CD8-positive, alpha-beta memory T cell (primary cell): ENCODE results near the gene ZNF653. TPM values are rescaled to one million over a fixed set of nuclear protein-coding genes. Genes with fewer than 3 reads are reported as not detected.

ENCODE experiments used
- CTCF ChIA-PET: fragments of 350-600 bp; sonication (Branson Sonifier 250); formaldehyde crosslinking; loops from one replicate; lab custom pipeline; 2021; ENCODE audit warnings: antibody characterized with exemption; lab: Charles Lee
- POLR2A ChIA-PET: fragments of 350-600 bp; sonication (Branson Sonifier 250); formaldehyde crosslinking; loops from one replicate; lab custom pipeline; 2021; ENCODE audit warnings: antibody characterized with exemption; lab: Charles Lee
- DNase-seq, 5 donors: peaks; one replicate each; pipeline versions ENCODE4 v3.0.0 to v3.0.0-alpha.2; 2020 to 2022; ENCODE audit warnings: mixed read lengths in 1 of 5
- H3K27ac ChIP-seq: one replicate; pipeline ENCODE4 v1.7.0; 2013; ENCODE audit warnings: low read depth, mild to moderate bottlenecking, low read length, moderate library complexity
- H3K27me3 ChIP-seq: 2 replicates; pipeline ENCODE4 v1.7.0; 2013; ENCODE audit warnings: low read length, mild to moderate bottlenecking; ENCODE audit not compliant: insufficient read depth, poor library complexity, severe bottlenecking
- H3K36me3 ChIP-seq: 2 replicates; pipeline ENCODE4 v1.7.0; 2013; ENCODE audit warnings: mild to moderate bottlenecking, low read length, moderate library complexity; ENCODE audit not compliant: insufficient read depth
- H3K4me1 ChIP-seq: 2 replicates; pipeline ENCODE4 v1.7.0; 2013; ENCODE audit warnings: mild to moderate bottlenecking, low read length, moderate library complexity; ENCODE audit not compliant: insufficient read depth
- H3K4me3 ChIP-seq: 2 replicates; pipeline ENCODE4 v1.7.0; 2013; ENCODE audit warnings: mild to moderate bottlenecking, low read length
- H3K9me3 ChIP-seq: 2 replicates; pipeline ENCODE4 v1.7.0; 2013; ENCODE audit warnings: mild to moderate bottlenecking, low read length
- H3K27ac Mint-ChIP-seq, 8 donors: one replicate each; pipeline ENCODE4 v1.8.0; 2020 to 2021; ENCODE audit warnings: mixed read lengths in 8 of 8, mild to moderate bottlenecking in 6 of 8, inconsistent platforms in 3 of 8, moderate library complexity in 3 of 8
- H3K27me3 Mint-ChIP-seq, 2 donors: one replicate each; pipeline ENCODE4 v1.8.0; 2020 to 2021; ENCODE audit warnings: mixed read lengths in 2 of 2, mild to moderate bottlenecking in 1 of 2, moderate library complexity in 1 of 2
- H3K36me3 Mint-ChIP-seq, 3 donors: one replicate each; pipeline ENCODE4 v1.8.0; 2020 to 2021; ENCODE audit warnings: mixed read lengths in 3 of 3, inconsistent platforms in 1 of 3, mild to moderate bottlenecking in 1 of 3
- H3K4me1 Mint-ChIP-seq, 3 donors: one replicate each; pipeline ENCODE4 v1.8.0; 2020 to 2021; ENCODE audit warnings: mixed read lengths in 3 of 3, inconsistent platforms in 1 of 3, mild to moderate bottlenecking in 1 of 3
- H3K4me3 Mint-ChIP-seq, 7 donors: one replicate each; pipeline ENCODE4 v1.8.0; 2020 to 2021; ENCODE audit warnings: mixed read lengths in 7 of 7, mild to moderate bottlenecking in 6 of 7, moderate library complexity in 4 of 7, inconsistent platforms in 2 of 7
- H3K9me3 Mint-ChIP-seq, 5 donors: one replicate each; pipeline ENCODE4 v1.8.0; 2020 to 2022; ENCODE audit warnings: mixed read lengths in 5 of 5, mild to moderate bottlenecking in 3 of 5, moderate library complexity in 2 of 5, inconsistent platforms in 1 of 5
- polyA plus RNA-seq: library from polyadenylated mRNA; unstranded; fragments of 300-500 nt; fragmentation: Illumina TruSeq; gene quantifications from one replicate; pipeline ENCODE4 v1.2.3, GENCODE V29; 2021
- total RNA-seq, 2 experiments: library from RNA; stranded (reverse); gene quantifications; one replicate each; pipeline ENCODE4 v1.2.3, GENCODE V29; 2021

The ZNF653 gene
- total and polyA plus RNA-seq, 3 experiments from 2014 or later = 5.1 to 13.3 (median 12.6) TPM

GRCh38 chr19:11483366-11484111 is 22.1 kb downstream of the ZNF653 start:
- no peak overlapping the region for H3K27ac Mint-ChIP-seq

DNA sequence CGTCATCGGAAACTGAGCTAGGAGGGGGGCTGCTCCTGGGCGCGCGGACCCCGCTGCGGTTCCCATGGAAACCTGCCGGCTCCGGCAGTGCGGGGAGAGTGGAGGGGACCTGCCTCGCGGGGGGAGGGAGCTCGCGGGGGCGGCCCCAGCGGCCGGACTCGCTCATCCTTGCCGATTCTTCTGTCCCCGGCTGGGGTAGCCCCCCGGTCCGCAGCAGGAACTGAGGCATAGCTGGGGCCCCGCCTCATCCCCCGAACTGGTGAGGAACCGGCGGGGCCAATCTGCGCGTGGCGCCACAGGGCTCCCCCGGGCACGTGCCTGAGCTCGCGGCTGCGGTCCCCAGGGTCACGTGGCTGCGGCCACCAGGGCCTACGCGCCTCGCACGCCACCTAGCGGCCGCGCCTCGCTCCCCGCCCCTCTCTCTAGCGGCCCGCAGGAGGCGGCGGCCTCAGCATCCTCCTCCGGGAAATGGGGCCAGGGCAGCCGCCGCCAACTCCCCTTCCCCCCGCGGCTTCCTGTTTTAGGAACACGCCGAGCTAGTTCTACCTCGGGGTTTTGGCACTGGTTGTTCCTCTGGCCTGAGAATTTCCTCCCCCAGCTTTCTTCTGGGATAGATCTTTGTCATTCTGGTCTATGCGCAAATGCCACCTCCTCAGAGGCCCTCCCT is 23.1 kb downstream of the ZNF653 start:
- POLR2A ChIA-PET = interaction anchor here (0.5 to 1.7 kb wide), 6 partner anchors 23 to 851 kb away, joined by 3 to 9 read pairs (median 3); partner anchors contain the start of genes PRKCSH, ZNF563 and ZNF653
- Histone ChIP-seq H3K27me3 (peaks cover 15% of the 10 kb centered on the region), H3K9me3 (no peaks in the 10 kb centered on the region), H3K4me1 (peaks cover 23% of the 10 kb centered on the region), H3K4me3 (peak overlapping the region; percentile 39), H3K27ac (no peak overlapping the region), H3K36me3 (no peaks in the 10 kb centered on the region)
- peak; percentile 80 to 89 (median 85) for DNase-seq
- H3K27ac Mint-ChIP-seq = peak overlapping the region in 4 of 8 donors; percentile 34 to 52 (median 48)
- CTCF ChIA-PET = interaction anchor here (0.6 to 3.3 kb wide), 36 partner anchors 9 to 447 kb away, joined by 3 to 35 read pairs (median 4); partner anchors contain the start of genes CCDC159, ECSIT, ELOF1 and EPOR
- peaks cover 26 to 28% of the 10 kb centered on the region in 2 donors for H3K27me3 Mint-ChIP-seq
- H3K4me3 Mint-ChIP-seq = peak overlapping the region; percentile 38 to 79 (median 61)
- H3K4me1 Mint-ChIP-seq = peaks cover 19 to 26% (median 25%) of the 10 kb centered on the region in 3 donors
- H3K36me3 Mint-ChIP-seq = peaks cover 0 to 17% (median 1%) of the 10 kb centered on the region in 3 donors
- H3K9me3 Mint-ChIP-seq = no peaks in the 10 kb centered on the region

More at GRCh38 chr19:11483366-11484111, 22.1 kb downstream of the ZNF653 start:
- Mint-ChIP-seq H3K9me3 (no peaks in the 10 kb centered on the region), H3K4me1 (peaks cover 19 to 26% (median 25%) of the 10 kb centered on the region in 3 donors), H3K4me3 (peak overlapping the region in 1 of 7 donors; percentile 20), H3K27me3 (peaks cover 21 to 26% of the 10 kb centered on the region in 2 donors), H3K36me3 (peaks cover 0 to 19% (median 1%) of the 10 kb centered on the region in 3 donors)
- H3K36me3 ChIP-seq = no peaks in the 10 kb centered on the region
- no peaks in the 10 kb centered on the region for H3K9me3 ChIP-seq
- no peak overlapping the region for H3K27ac ChIP-seq
- peaks cover 15% of the 10 kb centered on the region for H3K27me3 ChIP-seq
- CTCF ChIA-PET = interaction anchor here (1.0 to 3.3 kb wide), 16 partner anchors 8 to 357 kb away, joined by 3 to 35 read pairs (median 6); partner anchors contain the start of genes CCDC159, ECSIT, EPOR and SWSAP1
- H3K4me3 ChIP-seq = no peak overlapping the region
- no peak for DNase-seq
- H3K4me1 ChIP-seq = peaks cover 23% of the 10 kb centered on the region
- POLR2A ChIA-PET = interaction anchor here (1.1 to 1.7 kb wide), 3 partner anchors 48 to 108 kb away, joined by 3 to 9 read pairs (median 5); partner anchors contain the start of gene PRKCSH

DNA sequence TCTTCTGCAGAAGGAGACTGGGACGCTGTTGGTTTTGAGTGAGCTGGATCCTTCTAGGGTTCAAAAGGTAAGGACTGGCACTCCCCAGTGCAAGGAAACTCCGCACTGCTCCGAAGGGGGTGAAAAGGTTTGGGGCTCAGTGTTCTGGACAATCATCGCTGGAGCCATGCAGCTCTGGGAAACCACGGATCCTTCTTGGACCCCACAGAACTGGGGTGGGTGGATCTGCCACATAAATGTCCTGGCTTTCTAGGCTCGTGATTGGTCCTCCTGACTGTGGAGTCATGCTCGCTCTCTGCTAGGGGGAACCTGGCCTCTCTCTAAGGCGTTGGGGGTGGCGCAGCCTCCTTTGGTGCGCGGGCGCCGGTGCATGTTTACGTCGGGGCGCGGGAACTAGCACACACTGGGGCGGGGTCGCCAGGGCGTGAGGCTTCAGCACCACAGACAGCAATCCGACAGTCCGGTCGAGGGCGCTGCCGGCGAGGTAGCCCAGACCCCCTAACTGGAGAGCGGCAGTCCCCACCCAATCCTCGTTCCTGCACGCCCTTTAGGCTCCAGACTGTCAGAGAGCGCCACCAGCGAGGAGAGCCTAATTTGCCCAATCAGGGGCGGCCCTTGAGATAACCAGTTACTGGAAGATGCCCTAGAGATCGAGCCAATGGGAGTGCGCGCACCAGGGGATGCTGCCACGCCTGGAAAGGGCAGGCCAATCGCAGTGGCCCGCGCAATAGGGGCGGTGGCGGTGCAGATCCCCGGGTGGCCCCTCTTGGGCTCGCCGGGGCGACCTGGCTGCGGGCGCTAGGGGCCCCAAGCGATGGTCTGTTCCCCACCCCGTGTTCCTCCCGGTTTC is 23.9 kb downstream of the ZNF653 start:
- Histone ChIP-seq H3K27me3 (peaks cover 15% of the 10 kb centered on the region), H3K4me3 (peak overlapping the region; percentile 39), H3K9me3 (no peaks in the 10 kb centered on the region), H3K27ac (no peak overlapping the region), H3K36me3 (no peaks in the 10 kb centered on the region), H3K4me1 (peaks cover 23% of the 10 kb centered on the region)
- H3K4me3 Mint-ChIP-seq = peak overlapping the region; percentile 38 to 79 (median 58)
- H3K27ac Mint-ChIP-seq = peak overlapping the region in 6 of 8 donors; percentile 17 to 54 (median 42)
- ChIA-PET CTCF (interaction anchor here (0.6 to 3.3 kb wide), 35 partner anchors 8 to 446 kb away, joined by 3 to 35 read pairs (median 4); partner anchors contain the start of genes ECSIT, ELOF1, EPOR and PRKCSH), POLR2A (interaction anchor here (0.5 to 1.7 kb wide), 7 partner anchors 24 to 852 kb away, joined by 3 to 9 read pairs (median 3); partner anchors contain the start of genes PRKCSH, ZNF563 and ZNF653)
- no peaks in the 10 kb centered on the region for H3K9me3 Mint-ChIP-seq
- peak; percentile 30 to 67 (median 49) for DNase-seq
- peaks cover 0 to 13% (median 1%) of the 10 kb centered on the region in 3 donors for H3K36me3 Mint-ChIP-seq
- H3K27me3 Mint-ChIP-seq = peaks cover 26 to 29% of the 10 kb centered on the region in 2 donors
- H3K4me1 Mint-ChIP-seq = peaks cover 19 to 26% (median 25%) of the 10 kb centered on the region in 3 donors

DNA sequence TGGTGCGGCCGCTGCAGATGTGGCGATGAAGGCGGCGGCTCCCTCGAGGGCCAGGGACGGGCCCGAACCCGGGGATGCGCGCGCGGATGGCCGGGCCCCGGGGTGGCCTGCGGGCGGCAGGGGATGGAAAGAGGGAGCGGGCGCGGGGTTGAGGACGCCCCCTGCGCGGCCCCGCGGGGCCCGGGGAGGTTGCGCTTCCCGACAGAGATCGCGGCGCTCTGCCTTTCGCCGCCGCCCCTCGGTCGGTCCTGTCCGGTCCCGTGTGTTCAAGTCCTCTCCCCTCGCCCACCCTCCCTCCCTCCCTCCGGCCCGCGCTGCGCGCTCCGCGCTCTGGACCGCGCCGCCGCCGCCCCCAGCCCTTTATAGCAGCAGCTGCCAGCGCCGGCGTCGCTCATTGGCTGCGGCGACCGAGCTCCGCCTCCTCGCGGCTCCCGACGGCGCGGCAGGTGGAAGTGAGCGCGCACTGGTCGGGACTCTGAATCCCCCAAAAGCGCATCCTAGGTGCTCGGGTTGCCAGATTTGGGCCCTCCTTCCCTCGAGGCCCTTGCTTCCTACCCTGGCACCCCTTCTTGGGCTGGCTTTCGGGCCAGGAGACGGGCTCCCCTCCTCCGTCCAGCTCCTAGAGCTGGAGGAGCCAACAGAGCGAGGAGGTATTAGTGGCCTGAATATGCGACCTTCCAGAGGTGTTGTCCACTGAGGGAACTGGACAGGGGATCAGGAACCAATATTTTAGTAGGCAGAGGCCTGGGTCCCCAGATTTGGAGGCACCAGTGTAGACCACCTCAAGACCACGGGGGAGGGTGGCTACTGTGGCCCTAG is 24.7 kb downstream of the ZNF653 start, which contains the start of gene ELAVL3:
Gene ELAVL3, minus strand, starts transcription at position 332 of the 819 bp plus-strand sequence. CDS start 438 bp downstream, outside the sequence.
- no peaks in the 10 kb centered on the region for H3K9me3 Mint-ChIP-seq

DNA sequence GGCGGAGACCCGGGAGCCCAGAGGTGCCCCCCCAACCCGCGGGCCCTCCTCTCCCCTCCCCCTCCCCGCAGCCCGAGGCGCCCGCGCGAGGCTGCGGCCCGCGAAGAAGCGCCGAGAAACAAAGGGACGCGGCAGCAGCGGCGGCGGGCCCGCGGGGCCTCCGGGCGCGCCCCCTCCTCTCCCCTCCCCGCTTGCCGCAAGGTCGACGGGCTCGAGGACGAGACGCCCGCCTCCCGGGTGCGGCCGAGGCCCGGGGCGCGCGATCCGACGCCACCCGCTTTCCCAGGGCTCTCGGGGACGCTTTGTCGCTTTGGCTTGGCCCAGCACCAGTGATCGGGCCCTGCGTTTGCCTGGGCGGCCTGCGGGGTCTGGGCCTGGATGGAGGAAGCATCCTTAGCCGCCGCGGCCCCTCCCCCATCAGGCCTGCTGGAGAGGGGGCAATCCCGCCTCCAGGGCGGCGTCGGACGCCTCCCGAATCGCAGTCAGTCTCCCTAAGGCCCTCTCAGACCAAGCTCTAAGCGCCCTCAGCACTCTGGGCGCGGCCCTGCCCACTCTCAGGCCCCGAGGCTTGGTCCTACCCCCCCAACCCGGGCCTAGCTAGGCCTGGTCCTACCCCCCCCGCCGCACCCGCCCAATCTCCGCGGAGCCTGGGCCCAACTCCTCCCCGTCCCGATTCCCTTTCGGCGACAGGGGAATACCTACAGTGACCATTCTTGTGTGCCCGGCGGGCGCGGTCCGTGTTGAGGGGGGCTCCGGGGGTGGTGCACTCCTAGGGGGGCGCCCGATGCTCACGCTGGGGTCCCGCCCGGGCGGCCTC is 25.5 kb downstream of the ZNF653 start:
- DNase-seq = no peak
- no peak overlapping the region for H3K4me3 Mint-ChIP-seq
- peaks cover 15% of the 10 kb centered on the region for H3K27me3 ChIP-seq
- ChIA-PET CTCF (interaction anchor here (3.3 kb wide), 1 partner anchor 99 kb away, joined by 35 read pairs; no protein-coding TSS in a partner anchor), POLR2A (no interaction called here)
- H3K4me3 ChIP-seq = no peak overlapping the region
- peaks cover 19 to 26% (median 25%) of the 10 kb centered on the region in 3 donors for H3K4me1 Mint-ChIP-seq
- H3K27me3 Mint-ChIP-seq = peaks cover 26 to 29% of the 10 kb centered on the region in 2 donors
- no peaks in the 10 kb centered on the region for H3K36me3 ChIP-seq
- no peaks in the 10 kb centered on the region for H3K9me3 ChIP-seq
- no peaks in the 10 kb centered on the region for H3K9me3 Mint-ChIP-seq
- H3K27ac Mint-ChIP-seq = no peak overlapping the region
- H3K4me1 ChIP-seq = peaks cover 23% of the 10 kb centered on the region
- no peak overlapping the region for H3K27ac ChIP-seq
- H3K36me3 Mint-ChIP-seq = peaks cover 0 to 6% (median 0%) of the 10 kb centered on the region in 3 donors

More for the DNA sequence above, 24.7 kb downstream of the ZNF653 start, which contains the start of gene ELAVL3:
- peaks cover 0 to 9% (median 0%) of the 10 kb centered on the region in 3 donors for H3K36me3 Mint-ChIP-seq
- H3K36me3 ChIP-seq = no peaks in the 10 kb centered on the region
- ChIA-PET POLR2A (no interaction called here), CTCF (interaction anchor here (1.2 to 3.3 kb wide), 2 partner anchors 52 to 100 kb away, joined by 3 to 35 read pairs; no protein-coding TSS in a partner anchor)
- peaks cover 23% of the 10 kb centered on the region for H3K4me1 ChIP-seq
- H3K27ac Mint-ChIP-seq = peak within 1 kb of the TSS in 5 of 8 donors; percentile 19 to 54 (median 34)
- H3K9me3 ChIP-seq = no peaks in the 10 kb centered on the region
- H3K4me3 ChIP-seq = no peak within 1 kb of the TSS
- no peak within 1 kb of the TSS for H3K27ac ChIP-seq
- peaks cover 26 to 29% of the 10 kb centered on the region in 2 donors for H3K27me3 Mint-ChIP-seq
- H3K4me1 Mint-ChIP-seq = peaks cover 19 to 26% (median 25%) of the 10 kb centered on the region in 3 donors
- DNase-seq = no peak
- H3K4me3 Mint-ChIP-seq = peak within 1 kb of the TSS in 5 of 7 donors; percentile 43 to 79 (median 58)
- peaks cover 15% of the 10 kb centered on the region for H3K27me3 ChIP-seq
